Measurements from ENCODE around the gene GCHFR.

Gene GCHFR

GRCh38 chr15:40790718-40791117 is 26.9 kb downstream of the GCHFR start:
- Histone ChIP-seq H3K27me3 (ENCODE audit: control insufficient read depth in 1 of 2, insufficient read depth in 2 of 2, low read length in 2 of 2) (no peaks in the 10 kb centered on the region), H3K4me1 (ENCODE audit: control insufficient read depth in 1 of 2, insufficient read depth in 2 of 2, low read length in 2 of 2) (peaks cover 32 to 53% of the 10 kb centered on the region in 2 donors), H3K36me3 (ENCODE audit: control insufficient read depth in 1 of 2, insufficient read depth in 2 of 2, low read length in 2 of 2) (peaks cover 0 to 6% of the 10 kb centered on the region in 2 donors), H3K9me3 (ENCODE audit: control insufficient read depth in 1 of 2, low read length in 2 of 2) (no peaks in the 10 kb centered on the region), H3K27ac (ENCODE audit: low read depth, low read length) (no peak overlapping the region), H3K9ac (ENCODE audit: low read depth in 1 of 2, low read length in 2 of 2) (no peak overlapping the region), H3K4me3 (ENCODE audit: low read depth in 1 of 2, low read length in 2 of 2) (no peak overlapping the region)

- peaks cover 18 to 45% of the 10 kb centered on the region in 2 donors for H3K4me1 ChIP-seq (ENCODE audit: control insufficient read depth in 1 of 2, insufficient read depth in 2 of 2, low read length in 2 of 2)
- no peak overlapping the region for H3K9ac ChIP-seq (ENCODE audit: low read depth in 1 of 2, low read length in 2 of 2)
- H3K4me3 ChIP-seq (ENCODE audit: low read depth in 1 of 2, low read length in 2 of 2): no peak overlapping the region
- H3K27me3 ChIP-seq (ENCODE audit: control insufficient read depth in 1 of 2, insufficient read depth in 2 of 2, low read length in 2 of 2): no peaks in the 10 kb centered on the region
- H3K9me3 ChIP-seq (ENCODE audit: control insufficient read depth in 1 of 2, low read length in 2 of 2): no peaks in the 10 kb centered on the region
- H3K36me3 ChIP-seq (ENCODE audit: control insufficient read depth in 1 of 2, insufficient read depth in 2 of 2, low read length in 2 of 2): peaks cover 0 to 6% of the 10 kb centered on the region in 2 donors
- no peak overlapping the region for H3K27ac ChIP-seq (ENCODE audit: low read depth, low read length)
These were observed 28.5 kb downstream of the GCHFR start for GRCh38 chr15:40792394-40792793.

- peaks cover 0 to 9% of the 10 kb centered on the region in 2 donors for H3K36me3 ChIP-seq (ENCODE audit: control insufficient read depth in 1 of 2, insufficient read depth in 2 of 2, low read length in 2 of 2)
- H3K4me3 ChIP-seq (ENCODE audit: low read depth in 1 of 2, low read length in 2 of 2): peak overlapping the region in 1 of 2 donors; percentile 21
- H3K27me3 ChIP-seq (ENCODE audit: control insufficient read depth in 1 of 2, insufficient read depth in 2 of 2, low read length in 2 of 2): no peaks in the 10 kb centered on the region
- H3K27ac ChIP-seq (ENCODE audit: low read depth, low read length): peak overlapping the region; percentile 65
- H3K9ac ChIP-seq (ENCODE audit: low read depth in 1 of 2, low read length in 2 of 2): peak overlapping the region in 1 of 2 donors; percentile 47
- H3K4me1 ChIP-seq (ENCODE audit: control insufficient read depth in 1 of 2, insufficient read depth in 2 of 2, low read length in 2 of 2): peaks cover 10 to 38% of the 10 kb centered on the region in 2 donors
- no peaks in the 10 kb centered on the region for H3K9me3 ChIP-seq (ENCODE audit: control insufficient read depth in 1 of 2, low read length in 2 of 2)
These were observed 29.5 kb downstream of the GCHFR start for GRCh38 chr15:40793216-40793989.

GRCh38 chr15:40796041-40796440 is 32.2 kb downstream of the GCHFR start:
- H3K9me3 ChIP-seq (ENCODE audit: control insufficient read depth in 1 of 2, low read length in 2 of 2): no peaks in the 10 kb centered on the region
- no peak overlapping the region for H3K27ac ChIP-seq (ENCODE audit: low read depth, low read length)
- H3K4me3 ChIP-seq (ENCODE audit: low read depth in 1 of 2, low read length in 2 of 2): no peak overlapping the region
- H3K27me3 ChIP-seq (ENCODE audit: control insufficient read depth in 1 of 2, insufficient read depth in 2 of 2, low read length in 2 of 2): no peaks in the 10 kb centered on the region
- H3K9ac ChIP-seq (ENCODE audit: low read depth in 1 of 2, low read length in 2 of 2): no peak overlapping the region
- peaks cover 12 to 32% of the 10 kb centered on the region in 2 donors for H3K4me1 ChIP-seq (ENCODE audit: control insufficient read depth in 1 of 2, insufficient read depth in 2 of 2, low read length in 2 of 2)
- peaks cover 0 to 7% of the 10 kb centered on the region in 2 donors for H3K36me3 ChIP-seq (ENCODE audit: control insufficient read depth in 1 of 2, insufficient read depth in 2 of 2, low read length in 2 of 2)

GRCh38 chr15:40796512-40796911 is 32.6 kb downstream of the GCHFR start:
- peaks cover 12 to 32% of the 10 kb centered on the region in 2 donors for H3K4me1 ChIP-seq (ENCODE audit: control insufficient read depth in 1 of 2, insufficient read depth in 2 of 2, low read length in 2 of 2)
- peaks cover 0 to 7% of the 10 kb centered on the region in 2 donors for H3K36me3 ChIP-seq (ENCODE audit: control insufficient read depth in 1 of 2, insufficient read depth in 2 of 2, low read length in 2 of 2)
- H3K9ac ChIP-seq (ENCODE audit: low read depth in 1 of 2, low read length in 2 of 2): no peak overlapping the region
- H3K27me3 ChIP-seq (ENCODE audit: control insufficient read depth in 1 of 2, insufficient read depth in 2 of 2, low read length in 2 of 2): no peaks in the 10 kb centered on the region
- no peak overlapping the region for H3K4me3 ChIP-seq (ENCODE audit: low read depth in 1 of 2, low read length in 2 of 2)
- H3K9me3 ChIP-seq (ENCODE audit: control insufficient read depth in 1 of 2, low read length in 2 of 2): no peaks in the 10 kb centered on the region
- H3K27ac ChIP-seq (ENCODE audit: low read depth, low read length): no peak overlapping the region

- no peak overlapping the region for H3K9ac ChIP-seq (ENCODE audit: low read depth in 1 of 2, low read length in 2 of 2)
- no peak overlapping the region for H3K27ac ChIP-seq (ENCODE audit: low read depth, low read length)
- H3K36me3 ChIP-seq (ENCODE audit: control insufficient read depth in 1 of 2, insufficient read depth in 2 of 2, low read length in 2 of 2): peaks cover 0 to 5% of the 10 kb centered on the region in 2 donors
- no peak overlapping the region for H3K4me3 ChIP-seq (ENCODE audit: low read depth in 1 of 2, low read length in 2 of 2)
- H3K27me3 ChIP-seq (ENCODE audit: control insufficient read depth in 1 of 2, insufficient read depth in 2 of 2, low read length in 2 of 2): no peaks in the 10 kb centered on the region
- H3K9me3 ChIP-seq (ENCODE audit: control insufficient read depth in 1 of 2, low read length in 2 of 2): no peaks in the 10 kb centered on the region
- peaks cover 12 to 30% of the 10 kb centered on the region in 2 donors for H3K4me1 ChIP-seq (ENCODE audit: control insufficient read depth in 1 of 2, insufficient read depth in 2 of 2, low read length in 2 of 2)
These were observed 35.7 kb downstream of the GCHFR start for GRCh38 chr15:40799523-40799922.

GRCh38 chr15:40803076-40803475 is 39.2 kb downstream of the GCHFR start:
- Histone ChIP-seq H3K27ac (ENCODE audit: low read depth, low read length) (no peak overlapping the region), H3K36me3 (ENCODE audit: control insufficient read depth in 1 of 2, insufficient read depth in 2 of 2, low read length in 2 of 2) (peaks cover 0 to 5% of the 10 kb centered on the region in 2 donors), H3K27me3 (ENCODE audit: control insufficient read depth in 1 of 2, insufficient read depth in 2 of 2, low read length in 2 of 2) (no peaks in the 10 kb centered on the region), H3K4me3 (ENCODE audit: low read depth in 1 of 2, low read length in 2 of 2) (no peak overlapping the region), H3K9me3 (ENCODE audit: control insufficient read depth in 1 of 2, low read length in 2 of 2) (no peaks in the 10 kb centered on the region), H3K9ac (ENCODE audit: low read depth in 1 of 2, low read length in 2 of 2) (no peak overlapping the region), H3K4me1 (ENCODE audit: control insufficient read depth in 1 of 2, insufficient read depth in 2 of 2, low read length in 2 of 2) (peaks cover 20 to 24% of the 10 kb centered on the region in 2 donors)

- Histone ChIP-seq H3K36me3 (ENCODE audit: control insufficient read depth in 1 of 2, insufficient read depth in 2 of 2, low read length in 2 of 2) (no peaks in the 10 kb centered on the region), H3K27me3 (ENCODE audit: control insufficient read depth in 1 of 2, insufficient read depth in 2 of 2, low read length in 2 of 2) (no peaks in the 10 kb centered on the region), H3K4me3 (ENCODE audit: low read depth in 1 of 2, low read length in 2 of 2) (no peak overlapping the region), H3K9me3 (ENCODE audit: control insufficient read depth in 1 of 2, low read length in 2 of 2) (no peaks in the 10 kb centered on the region), H3K4me1 (ENCODE audit: control insufficient read depth in 1 of 2, insufficient read depth in 2 of 2, low read length in 2 of 2) (peaks cover 22 to 25% of the 10 kb centered on the region in 2 donors), H3K9ac (ENCODE audit: low read depth in 1 of 2, low read length in 2 of 2) (no peak overlapping the region), H3K27ac (ENCODE audit: low read depth, low read length) (no peak overlapping the region)
These were observed 39.8 kb downstream of the GCHFR start for GRCh38 chr15:40803688-40804087.

GRCh38 chr15:40806672-40807027 is 42.8 kb downstream of the GCHFR start:
- Histone ChIP-seq H3K4me1 (ENCODE audit: control insufficient read depth in 1 of 2, insufficient read depth in 2 of 2, low read length in 2 of 2) (peaks cover 28 to 36% of the 10 kb centered on the region in 2 donors), H3K27me3 (ENCODE audit: control insufficient read depth in 1 of 2, insufficient read depth in 2 of 2, low read length in 2 of 2) (no peaks in the 10 kb centered on the region), H3K4me3 (ENCODE audit: low read depth in 1 of 2, low read length in 2 of 2) (peak overlapping the region; percentile 99 to 100), H3K36me3 (ENCODE audit: control insufficient read depth in 1 of 2, insufficient read depth in 2 of 2, low read length in 2 of 2) (peaks cover 9 to 18% of the 10 kb centered on the region in 2 donors), H3K27ac (ENCODE audit: low read depth, low read length) (peak overlapping the region; percentile 97), H3K9me3 (ENCODE audit: control insufficient read depth in 1 of 2, low read length in 2 of 2) (no peaks in the 10 kb centered on the region), H3K9ac (ENCODE audit: low read depth in 1 of 2, low read length in 2 of 2) (peak overlapping the region; percentile 100)

GRCh38 chr15:40807028-40807887 is 43.4 kb downstream of the GCHFR start, which contains the start of the genes DNAJC17 and ZFYVE19:
Gene DNAJC17, minus strand, starts transcription at chr15:40807473. Its CDS starts 27 bp downstream, at chr15:40807446.
Gene ZFYVE19, plus strand, starts transcription at chr15:40807089. Its CDS starts 501 bp downstream, at chr15:40807590.
- Histone ChIP-seq H3K27ac (ENCODE audit: low read depth, low read length) (peak within 1 kb of the TSS; percentile 97), H3K36me3 (ENCODE audit: control insufficient read depth in 1 of 2, insufficient read depth in 2 of 2, low read length in 2 of 2) (peaks cover 9 to 18% of the 10 kb centered on the region in 2 donors), H3K9me3 (ENCODE audit: control insufficient read depth in 1 of 2, low read length in 2 of 2) (no peaks in the 10 kb centered on the region), H3K4me3 (ENCODE audit: low read depth in 1 of 2, low read length in 2 of 2) (peak within 1 kb of the TSS; percentile 99 to 100), H3K27me3 (ENCODE audit: control insufficient read depth in 1 of 2, insufficient read depth in 2 of 2, low read length in 2 of 2) (no peaks in the 10 kb centered on the region), H3K9ac (ENCODE audit: low read depth in 1 of 2, low read length in 2 of 2) (peak within 1 kb of the TSS; percentile 100), H3K4me1 (ENCODE audit: control insufficient read depth in 1 of 2, insufficient read depth in 2 of 2, low read length in 2 of 2) (peaks cover 28 to 36% of the 10 kb centered on the region in 2 donors)

Measured in duodenal mucosa (tissue), 2 donors.